GM21526 (cell line): ENCODE data around the gene HIBCH.
"Not testable (repeated sequence)": the region's sequence is repeated elsewhere in the genome, so short reads cannot be mapped to it uniquely, and the experiment has no call there.

Experiments
- ATAC-seq: cut with Tn5 transposase; IDR thresholded peaks from one replicate; pipeline ENCODE4 v1.9.1; 2021; ENCODE audit warnings: moderate library complexity; ENCODE audit not compliant: unreplicated experiment, low FRiP score

Gene HIBCH

GRCh38 chr2:190255676-190256075 is 64.0 kb downstream of the HIBCH start:
- ATAC-seq, result no peak

GRCh38 chr2:190254063-190254850 is 65.4 kb downstream of the HIBCH start:
- ATAC-seq, result no peak

GRCh38 chr2:190250421-190250820 is 69.2 kb downstream of the HIBCH start:
- no peak for ATAC-seq

DNA sequence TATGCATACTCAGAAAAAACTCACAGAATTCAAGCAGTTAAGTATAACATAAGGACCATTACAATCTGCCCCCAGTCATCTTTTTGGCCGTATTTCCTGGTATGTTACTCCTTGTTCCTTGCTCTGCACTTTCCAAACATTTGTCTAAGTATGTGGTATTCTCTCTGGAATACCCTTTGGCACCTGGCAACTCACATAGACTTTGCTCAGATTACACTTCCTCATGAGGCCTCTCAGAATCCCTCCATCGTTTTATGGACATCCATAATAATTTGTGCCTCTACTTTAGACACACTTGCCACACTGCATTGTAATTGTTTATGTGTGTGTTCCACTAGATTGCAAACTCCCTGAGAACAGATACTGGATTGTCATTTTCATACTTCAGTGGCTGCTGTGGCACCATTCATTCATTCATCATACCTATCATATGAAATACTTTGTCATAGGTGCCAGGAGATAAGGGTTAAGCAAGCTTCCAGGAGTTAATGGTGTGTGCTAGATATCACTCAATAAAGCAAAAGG is 84.0 kb downstream of the HIBCH start:
- no peak for ATAC-seq

GRCh38 chr2:190235101-190235500 is 84.5 kb downstream of the HIBCH start:
- no peak for ATAC-seq

- ATAC-seq, result not testable (repeated sequence)
These were observed 95.6 kb downstream of the HIBCH start for GRCh38 chr2:190223989-190224388.

- not testable (repeated sequence) for ATAC-seq
These were observed 96.9 kb downstream of the HIBCH start for GRCh38 chr2:190222745-190223144.

GRCh38 chr2:190221429-190221828 is 98.2 kb downstream of the HIBCH start:
- no peak for ATAC-seq

- no peak for ATAC-seq
These were observed 100.4 kb downstream of the HIBCH start for GRCh38 chr2:190219186-190219585.

DNA sequence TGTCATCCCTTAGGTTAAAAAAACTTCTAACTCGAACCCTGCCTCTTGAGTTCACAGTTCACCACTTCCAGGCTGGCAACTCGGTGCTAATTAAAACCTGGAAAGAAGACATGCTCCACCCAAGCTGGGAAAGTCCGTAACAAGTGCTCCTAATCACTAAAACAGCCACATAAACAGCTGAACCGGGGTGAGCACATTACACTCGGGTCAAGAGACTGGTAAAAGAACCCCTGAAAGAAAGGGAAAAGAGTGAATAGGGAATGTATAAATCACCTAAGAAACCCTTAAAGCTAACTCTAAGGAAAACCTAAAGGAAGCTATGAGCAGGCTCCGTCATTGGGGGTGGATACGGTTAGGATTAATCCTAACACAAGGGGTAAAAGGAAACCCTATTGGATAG is 102.0 kb downstream of the HIBCH start:
- no peak for ATAC-seq

GRCh38 chr2:190216829-190217228 is 102.8 kb downstream of the HIBCH start:
- no peak for ATAC-seq

- ATAC-seq, result no peak
These were observed 104.0 kb downstream of the HIBCH start for GRCh38 chr2:190215620-190216019.

DNA sequence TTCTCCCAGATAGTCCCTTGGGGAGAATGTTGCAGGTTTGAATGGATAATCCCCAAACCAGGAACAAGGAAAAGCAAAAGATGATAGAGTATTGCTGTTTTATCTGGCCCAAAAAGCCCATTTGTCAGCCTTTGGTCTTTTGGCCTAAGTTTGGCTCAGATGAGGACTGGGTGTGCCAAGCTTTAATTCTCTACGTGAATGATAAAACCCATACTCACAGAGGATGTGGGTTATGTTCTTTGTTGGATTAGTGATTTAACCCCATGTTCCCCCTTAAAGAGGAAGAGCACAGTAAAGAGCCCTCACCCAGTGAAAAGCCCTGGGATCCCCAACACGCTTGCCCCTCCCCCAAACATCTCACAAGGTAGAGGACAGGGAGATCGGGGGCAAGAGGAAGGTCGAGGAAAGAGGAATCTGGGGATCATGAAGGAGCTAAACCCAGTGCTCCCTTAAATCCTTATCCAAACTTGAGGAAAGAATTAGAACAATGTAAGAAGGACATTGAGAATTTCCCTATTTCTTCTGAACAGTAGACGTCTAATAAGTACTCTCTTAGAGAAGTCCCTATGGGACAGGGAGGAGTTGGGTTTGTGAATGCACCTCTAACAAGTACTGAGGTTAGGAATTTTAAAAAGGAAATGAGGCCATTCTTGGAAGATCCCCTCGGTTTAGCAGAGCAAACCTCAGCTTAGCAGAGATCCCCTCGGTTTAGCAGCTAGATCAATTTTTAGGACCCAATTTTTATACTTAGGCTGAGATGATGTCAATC is 105.0 kb downstream of the HIBCH start:
- ATAC-seq, result no peak

GRCh38 chr2:190213441-190214335 is 105.9 kb downstream of the HIBCH start:
- ATAC-seq, result no peak

DNA sequence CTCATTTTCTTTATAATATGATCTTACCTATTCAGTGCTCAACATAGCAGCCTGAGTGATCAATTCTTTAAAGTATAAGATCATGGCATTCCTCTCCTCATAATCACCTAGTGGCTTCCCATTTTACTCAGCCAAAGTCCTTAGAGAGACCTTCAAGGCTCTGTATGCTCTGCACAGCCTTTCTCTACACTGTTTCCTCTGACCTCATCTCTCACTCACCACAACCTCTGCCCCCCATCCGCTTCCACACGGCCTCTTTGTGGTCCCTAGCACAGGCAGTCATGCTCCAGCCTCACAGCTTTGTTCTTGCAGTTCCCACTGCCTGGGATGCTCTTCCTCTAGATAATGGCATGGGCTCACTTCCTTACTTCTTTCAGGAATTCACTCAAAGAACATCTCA is 109.2 kb downstream of the HIBCH start:
- no peak for ATAC-seq

GRCh38 chr2:190209559-190209958 is 110.1 kb downstream of the HIBCH start:
- ATAC-seq, result no peak

GRCh38 chr2:190207930-190208329 is 111.7 kb downstream of the HIBCH start:
- no peak for ATAC-seq

GRCh38 chr2:190205657-190206056 is 114.0 kb downstream of the HIBCH start:
- ATAC-seq, result no peak

- ATAC-seq, result no peak
These were observed 117.0 kb downstream of the HIBCH start for GRCh38 chr2:190202604-190203003.

DNA sequence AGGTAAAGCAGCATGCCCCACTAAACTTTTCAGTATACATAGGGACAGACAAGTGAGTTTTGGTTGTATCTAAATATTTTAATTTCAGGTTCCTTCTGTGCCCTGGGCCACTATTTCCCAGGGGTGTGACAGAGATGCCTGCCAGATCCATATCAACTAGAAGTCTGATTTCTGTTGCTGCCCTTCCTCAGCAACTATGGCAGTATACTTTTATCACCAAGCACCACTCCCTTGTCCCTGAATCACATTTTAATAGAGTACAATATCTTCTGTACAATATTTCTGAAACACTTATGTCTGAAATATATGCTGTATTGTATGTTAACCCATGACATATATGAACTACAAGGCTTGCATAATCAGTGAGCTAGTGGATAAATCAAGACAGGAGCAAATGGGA is 117.6 kb downstream of the HIBCH start:
- ATAC-seq, result no peak

- no peak for ATAC-seq
These were observed 119.0 kb downstream of the HIBCH start for GRCh38 chr2:190200603-190201002.
